ENCODE measurements around the gene CXCL16. TPM values are rescaled to one million over a fixed set of nuclear protein-coding genes. Genes with fewer than 3 reads are reported as not detected.

CXCL16 gene
- total and polyA plus RNA-seq, 2 of the 13 experiments (the other 11 are each of a cell fraction or from before 2014, with no cell fraction given): 9.4 to 101 TPM

- TF ChIP-seq, protein P1, sequence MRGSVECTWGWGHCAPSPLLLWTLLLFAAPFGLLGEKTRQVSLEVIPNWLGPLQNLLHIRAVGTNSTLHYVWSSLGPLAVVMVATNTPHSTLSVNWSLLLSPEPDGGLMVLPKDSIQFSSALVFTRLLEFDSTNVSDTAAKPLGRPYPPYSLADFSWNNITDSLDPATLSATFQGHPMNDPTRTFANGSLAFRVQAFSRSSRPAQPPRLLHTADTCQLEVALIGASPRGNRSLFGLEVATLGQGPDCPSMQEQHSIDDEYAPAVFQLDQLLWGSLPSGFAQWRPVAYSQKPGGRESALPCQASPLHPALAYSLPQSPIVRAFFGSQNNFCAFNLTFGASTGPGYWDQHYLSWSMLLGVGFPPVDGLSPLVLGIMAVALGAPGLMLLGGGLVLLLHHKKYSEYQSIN (CRISPR knock-in tag; IDR thresholded peaks at IDR 0.05; ENCODE audit: borderline replicate concordance): no peak
- TF ChIP-seq ZNF558 (CRISPR knock-in tag; IDR thresholded peaks at IDR 0.05; ENCODE audit: borderline replicate concordance): no peak
- no peak for TF ChIP-seq ZFAT (CRISPR knock-in tag; conservative IDR thresholded peaks at IDR 0.05)
- no peak for TF ChIP-seq ZBTB7A (CRISPR knock-in tag; IDR thresholded peaks at IDR 0.05)
- TF ChIP-seq, protein P2, sequence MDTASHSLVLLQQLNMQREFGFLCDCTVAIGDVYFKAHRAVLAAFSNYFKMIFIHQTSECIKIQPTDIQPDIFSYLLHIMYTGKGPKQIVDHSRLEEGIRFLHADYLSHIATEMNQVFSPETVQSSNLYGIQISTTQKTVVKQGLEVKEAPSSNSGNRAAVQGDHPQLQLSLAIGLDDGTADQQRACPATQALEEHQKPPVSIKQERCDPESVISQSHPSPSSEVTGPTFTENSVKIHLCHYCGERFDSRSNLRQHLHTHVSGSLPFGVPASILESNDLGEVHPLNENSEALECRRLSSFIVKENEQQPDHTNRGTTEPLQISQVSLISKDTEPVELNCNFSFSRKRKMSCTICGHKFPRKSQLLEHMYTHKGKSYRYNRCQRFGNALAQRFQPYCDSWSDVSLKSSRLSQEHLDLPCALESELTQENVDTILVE (CRISPR knock-in tag; IDR thresholded peaks at IDR 0.05): no peak
- TF ChIP-seq ZNF10 (CRISPR knock-in tag; IDR thresholded peaks at IDR 0.05; ENCODE audit: borderline replicate concordance, low read depth): no peak
These were observed 43.3 kb downstream of the CXCL16 start (continued) for GRCh38 chr17:4696437-4696805.

DNA sequence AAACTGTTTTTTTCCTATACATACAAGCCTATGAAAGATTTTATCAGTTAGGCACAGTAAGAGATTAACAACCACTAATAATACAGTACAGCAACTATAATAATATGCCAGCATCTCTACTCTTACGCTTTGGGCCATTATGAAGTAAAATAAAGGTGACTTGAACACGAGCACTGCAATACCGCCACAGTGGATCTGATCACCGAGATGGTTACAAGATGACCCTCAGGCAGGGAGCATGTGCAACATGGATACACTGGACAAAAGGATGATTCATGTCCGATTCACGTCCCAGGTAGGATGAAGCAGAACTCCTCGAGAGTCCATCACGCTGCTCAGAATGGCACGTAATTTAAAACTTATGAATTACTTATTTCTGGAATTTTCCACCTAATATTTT is 46.3 kb downstream of the CXCL16 start:
- no peaks in the 10 kb centered on the region for H3K27me3 ChIP-seq (ENCODE audit: control insufficient read depth in 1 of 2, insufficient read depth in 2 of 2, low read length in 2 of 2)
- in situ Hi-C loops (cut with HindIII; ENCODE audit: extremely low pct_ligation_motif_present, low pct_unique_long_range_greater_than_20kb) (no loop called here), intact Hi-C loops (cut with micrococcal nuclease; ENCODE audit: unreplicated experiment) (no loop called here)
- no peak for ATAC-seq
- no peak overlapping the region for H2AFZ ChIP-seq (ENCODE audit: low read length)
- no peak overlapping the region for H3K9ac ChIP-seq (ENCODE audit: insufficient read depth, low read depth, low read length)
- FAIRE-seq: no peak
- no TSS peak for BruUV-seq (replicated peaks)
- CTCF ChIA-PET (ENCODE audit: low intra/inter-chr PET ratio, low total read pairs): no interaction called here
- no peak for DNase-seq (ENCODE audit: low spot score)
- H3K27ac ChIP-seq (ENCODE audit: extremely low read length, insufficient read depth, low read length): no peak overlapping the region
- peaks cover 77% of the 10 kb centered on the region for H3K79me2 ChIP-seq (ENCODE audit: insufficient read depth, low read length)
- no peak overlapping the region for H3K4me2 ChIP-seq (ENCODE audit: low read depth, low read length)
- H3K9me3 ChIP-seq (ENCODE audit: low read length): no peaks in the 10 kb centered on the region
- POLR2A ChIA-PET: no interaction called here
- H3K4me1 ChIP-seq (ENCODE audit: insufficient read depth, low read length): no peaks in the 10 kb centered on the region
- H3K36me3 ChIP-seq (replicated peaks in 1 of 2; ENCODE audit: control insufficient read depth in 1 of 2, insufficient read depth in 2 of 2, low read length in 2 of 2): peaks cover 22 to 69% of the 10 kb centered on the region in 2 experiments
- WGBS (ENCODE audit: low lambda C conversion rate): 86% methylated on average over 9 of the region's 9 CpGs
- peaks cover 7% of the 10 kb centered on the region for H4K20me1 ChIP-seq (ENCODE audit: insufficient read depth, low read length)
- no peak overlapping the region for H3K4me3 ChIP-seq (replicated peaks in 1 of 3; ENCODE audit: insufficient read depth in 1 of 3, low read depth in 2 of 3, low read length in 3 of 3)
- TF ChIP-seq REXO4 (CRISPR knock-in tag; IDR thresholded peaks at IDR 0.05; ENCODE audit: borderline replicate concordance) (no peak), RELA (CRISPR knock-in tag; IDR thresholded peaks at IDR 0.05) (no peak), ZNF414 (CRISPR knock-in tag; IDR thresholded peaks at IDR 0.05) (no peak)
- TF ChIP-seq, protein P3, sequence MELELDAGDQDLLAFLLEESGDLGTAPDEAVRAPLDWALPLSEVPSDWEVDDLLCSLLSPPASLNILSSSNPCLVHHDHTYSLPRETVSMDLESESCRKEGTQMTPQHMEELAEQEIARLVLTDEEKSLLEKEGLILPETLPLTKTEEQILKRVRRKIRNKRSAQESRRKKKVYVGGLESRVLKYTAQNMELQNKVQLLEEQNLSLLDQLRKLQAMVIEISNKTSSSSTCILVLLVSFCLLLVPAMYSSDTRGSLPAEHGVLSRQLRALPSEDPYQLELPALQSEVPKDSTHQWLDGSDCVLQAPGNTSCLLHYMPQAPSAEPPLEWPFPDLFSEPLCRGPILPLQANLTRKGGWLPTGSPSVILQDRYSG (CRISPR knock-in tag; IDR thresholded peaks at IDR 0.05): no peak
- TF ChIP-seq, protein P4, sequence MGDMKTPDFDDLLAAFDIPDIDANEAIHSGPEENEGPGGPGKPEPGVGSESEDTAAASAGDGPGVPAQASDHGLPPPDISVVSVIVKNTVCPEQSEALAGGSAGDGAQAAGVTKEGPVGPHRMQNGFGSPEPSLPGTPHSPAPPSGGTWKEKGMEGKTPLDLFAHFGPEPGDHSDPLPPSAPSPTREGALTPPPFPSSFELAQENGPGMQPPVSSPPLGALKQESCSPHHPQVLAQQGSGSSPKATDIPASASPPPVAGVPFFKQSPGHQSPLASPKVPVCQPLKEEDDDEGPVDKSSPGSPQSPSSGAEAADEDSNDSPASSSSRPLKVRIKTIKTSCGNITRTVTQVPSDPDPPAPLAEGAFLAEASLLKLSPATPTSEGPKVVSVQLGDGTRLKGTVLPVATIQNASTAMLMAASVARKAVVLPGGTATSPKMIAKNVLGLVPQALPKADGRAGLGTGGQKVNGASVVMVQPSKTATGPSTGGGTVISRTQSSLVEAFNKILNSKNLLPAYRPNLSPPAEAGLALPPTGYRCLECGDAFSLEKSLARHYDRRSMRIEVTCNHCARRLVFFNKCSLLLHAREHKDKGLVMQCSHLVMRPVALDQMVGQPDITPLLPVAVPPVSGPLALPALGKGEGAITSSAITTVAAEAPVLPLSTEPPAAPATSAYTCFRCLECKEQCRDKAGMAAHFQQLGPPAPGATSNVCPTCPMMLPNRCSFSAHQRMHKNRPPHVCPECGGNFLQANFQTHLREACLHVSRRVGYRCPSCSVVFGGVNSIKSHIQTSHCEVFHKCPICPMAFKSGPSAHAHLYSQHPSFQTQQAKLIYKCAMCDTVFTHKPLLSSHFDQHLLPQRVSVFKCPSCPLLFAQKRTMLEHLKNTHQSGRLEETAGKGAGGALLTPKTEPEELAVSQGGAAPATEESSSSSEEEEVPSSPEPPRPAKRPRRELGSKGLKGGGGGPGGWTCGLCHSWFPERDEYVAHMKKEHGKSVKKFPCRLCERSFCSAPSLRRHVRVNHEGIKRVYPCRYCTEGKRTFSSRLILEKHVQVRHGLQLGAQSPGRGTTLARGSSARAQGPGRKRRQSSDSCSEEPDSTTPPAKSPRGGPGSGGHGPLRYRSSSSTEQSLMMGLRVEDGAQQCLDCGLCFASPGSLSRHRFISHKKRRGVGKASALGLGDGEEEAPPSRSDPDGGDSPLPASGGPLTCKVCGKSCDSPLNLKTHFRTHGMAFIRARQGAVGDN (CRISPR knock-in tag; IDR thresholded peaks at IDR 0.05): no peak

Data from HepG2 (cell line).